Renal cortex interstitium (tissue), 15 donors: ENCODE measurements around the gene DNAJB2. TPM values are rescaled to one million over a fixed set of nuclear protein-coding genes. Genes with fewer than 3 reads are reported as not detected.

ENCODE experiments used
- DNase-seq, 11 donors: peaks; one replicate each; pipeline ENCODE4 v3.0.0-alpha.2; 2013; ENCODE audit warnings: low read depth in 9 of 11, low spot score in 4 of 11; ENCODE audit errors: extremely low read depth in 1 of 11
- long read RNA-seq, 16 experiments: transcript quantifications; one replicate each; lab custom pipeline, GENCODE V29; 2026
- polyA plus RNA-seq, 3 donors: library from polyadenylated mRNA; unstranded; fragments of 120-200 nt; gene quantifications; one replicate each; pipeline ENCODE4 v1.2.1, GENCODE V29; 2013; ENCODE audit not compliant: insufficient read length in 3 of 3

Gene DNAJB2
- 10 to 100 TPM; 64.9 to 83.6 (median 72.3) TPM for polyA plus RNA-seq
- long read RNA-seq, donor 1, transcript DNAJB2-202 (10 exons, 1,946 nt), result major isoform, 7 of 16 reads
- long read RNA-seq, donor 1, partial matches to known transcripts, result 5 of 16 reads
- long read RNA-seq, donor 1, other reads (novel, unspliced or antisense), result 0 of 16 reads
- long read RNA-seq, donor 2, transcript DNAJB2-202 (10 exons, 1,946 nt), result major isoform, 7 of 17 reads
- long read RNA-seq, donor 2, partial matches to known transcripts, result 6 of 17 reads
- long read RNA-seq, donor 2, other reads (novel, unspliced or antisense), result 0 of 17 reads
- long read RNA-seq, donor 3, transcript DNAJB2-202 (10 exons, 1,946 nt), result major isoform, 24 of 27 reads
- long read RNA-seq, donor 3, partial matches to known transcripts, result 0 of 27 reads
- long read RNA-seq, donor 3, other reads (novel, unspliced or antisense), result 0 of 27 reads
- long read RNA-seq, donor 4, transcript DNAJB2-202 (10 exons, 1,946 nt), result major isoform, 11 of 14 reads
- long read RNA-seq, donor 4, partial matches to known transcripts, result 0 of 14 reads
- long read RNA-seq, donor 4, other reads (novel, unspliced or antisense), result 0 of 14 reads
- long read RNA-seq, donor 5, result 0 reads
- long read RNA-seq, donor 6, transcript DNAJB2-202 (10 exons, 1,946 nt), result major isoform, 6 of 17 reads
- long read RNA-seq, donor 6, partial matches to known transcripts, result 0 of 17 reads
- long read RNA-seq, donor 6, other reads (novel, unspliced or antisense), result 0 of 17 reads
- long read RNA-seq, donor 7, transcript DNAJB2-202 (10 exons, 1,946 nt), result major isoform, 13 of 20 reads
- long read RNA-seq, donor 7, partial matches to known transcripts, result 0 of 20 reads
- long read RNA-seq, donor 7, other reads (novel, unspliced or antisense), result 0 of 20 reads
- long read RNA-seq, donor 8, transcript DNAJB2-202 (10 exons, 1,946 nt), result major isoform, 30 of 47 reads
- long read RNA-seq, donor 8, transcript DNAJB2-201 (9 exons, 3,176 nt), result minor isoform, 7 of 47 reads
- long read RNA-seq, donor 8, partial matches to known transcripts, result 6 of 47 reads
- long read RNA-seq, donor 8, other reads (novel, unspliced or antisense), result 0 of 47 reads
- long read RNA-seq, donor 9, transcript DNAJB2-202 (10 exons, 1,946 nt), result major isoform, 9 of 19 reads
- long read RNA-seq, donor 9, partial matches to known transcripts, result 5 of 19 reads
- long read RNA-seq, donor 9, other reads (novel, unspliced or antisense), result 0 of 19 reads
- long read RNA-seq, donor 10, transcript DNAJB2-202 (10 exons, 1,946 nt), result major isoform, 9 of 22 reads
- long read RNA-seq, donor 10, partial matches to known transcripts, result 5 of 22 reads
- long read RNA-seq, donor 10, other reads (novel, unspliced or antisense), result 0 of 22 reads
- long read RNA-seq, donor 11, transcript DNAJB2-202 (10 exons, 1,946 nt), result major isoform, 6 of 32 reads
- long read RNA-seq, donor 11, partial matches to known transcripts, result 22 of 32 reads
- long read RNA-seq, donor 11, other reads (novel, unspliced or antisense), result 0 of 32 reads
- long read RNA-seq, donor 12, transcript DNAJB2-202 (10 exons, 1,946 nt), result major isoform, 5 of 7 reads
- long read RNA-seq, donor 12, partial matches to known transcripts, result 0 of 7 reads
- long read RNA-seq, donor 12, other reads (novel, unspliced or antisense), result 0 of 7 reads
- long read RNA-seq, donor 13, transcript DNAJB2-202 (10 exons, 1,946 nt), result major isoform, 20 of 41 reads
- long read RNA-seq, donor 13, partial matches to known transcripts, result 13 of 41 reads
- long read RNA-seq, donor 13, other reads (novel, unspliced or antisense), result 0 of 41 reads
- long read RNA-seq, donor 14, transcript DNAJB2-202 (10 exons, 1,946 nt), result major isoform, 7 of 9 reads
- long read RNA-seq, donor 14, partial matches to known transcripts, result 0 of 9 reads
- long read RNA-seq, donor 14, other reads (novel, unspliced or antisense), result 0 of 9 reads
- long read RNA-seq, donor 15, partial matches to known transcripts, result 0 of 4 reads
- long read RNA-seq, donor 15, other reads (novel, unspliced or antisense), result 0 of 4 reads
- long read RNA-seq, donor 16, transcript DNAJB2-202 (10 exons, 1,946 nt), result major isoform, 18 of 136 reads
- long read RNA-seq, donor 16, transcript DNAJB2-210 (5 exons, 1,419 nt), result minor isoform, 5 of 136 reads
- long read RNA-seq, donor 16, partial matches to known transcripts, result 105 of 136 reads
- long read RNA-seq, donor 16, other reads (novel, unspliced or antisense), result 0 of 136 reads

DNA sequence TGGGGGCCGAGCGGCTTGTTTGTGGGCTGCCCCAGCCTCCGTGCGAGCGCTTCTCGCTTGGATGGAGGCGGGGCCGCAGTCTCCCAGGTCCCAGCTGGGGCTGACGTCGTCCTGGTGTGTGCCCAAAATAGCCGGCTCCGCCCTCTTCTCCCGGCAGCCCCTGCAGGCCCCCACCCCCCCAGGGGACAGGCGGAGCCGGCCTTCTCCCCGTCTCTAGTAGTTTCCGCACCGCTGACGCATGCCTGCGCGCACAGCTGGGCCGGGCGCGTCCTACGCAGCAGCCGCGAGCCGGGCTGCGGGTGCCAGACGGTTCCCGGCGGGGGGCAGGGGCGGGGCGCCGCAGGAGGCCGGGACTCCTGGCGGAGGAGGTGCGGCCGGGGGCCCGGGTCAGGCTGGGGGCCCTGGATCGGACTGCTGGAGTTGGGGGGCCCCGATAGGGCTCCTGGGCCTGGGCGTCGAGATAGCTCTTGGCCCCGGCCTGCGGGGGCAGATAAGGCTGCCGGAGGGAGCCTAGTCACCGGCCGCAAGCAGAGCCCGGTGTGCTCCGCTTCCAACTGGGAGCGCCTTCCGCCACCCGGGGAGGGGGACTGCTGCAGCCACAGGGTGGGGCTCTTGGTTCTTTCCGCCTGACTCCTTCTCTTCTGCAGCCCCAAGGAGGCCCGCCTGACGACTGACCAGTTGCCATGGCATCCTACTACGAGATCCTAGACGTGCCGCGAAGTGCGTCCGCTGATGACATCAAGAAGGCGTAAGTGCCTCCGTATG, at the start of gene DNAJB2:
DNAJB2 (plus strand) TSS at position 216 of the 765 bp plus-strand sequence; CDS start at position 684, 468 bp downstream.
- DNase-seq, result peak; percentile 90 to 98 (median 96)

DNA sequence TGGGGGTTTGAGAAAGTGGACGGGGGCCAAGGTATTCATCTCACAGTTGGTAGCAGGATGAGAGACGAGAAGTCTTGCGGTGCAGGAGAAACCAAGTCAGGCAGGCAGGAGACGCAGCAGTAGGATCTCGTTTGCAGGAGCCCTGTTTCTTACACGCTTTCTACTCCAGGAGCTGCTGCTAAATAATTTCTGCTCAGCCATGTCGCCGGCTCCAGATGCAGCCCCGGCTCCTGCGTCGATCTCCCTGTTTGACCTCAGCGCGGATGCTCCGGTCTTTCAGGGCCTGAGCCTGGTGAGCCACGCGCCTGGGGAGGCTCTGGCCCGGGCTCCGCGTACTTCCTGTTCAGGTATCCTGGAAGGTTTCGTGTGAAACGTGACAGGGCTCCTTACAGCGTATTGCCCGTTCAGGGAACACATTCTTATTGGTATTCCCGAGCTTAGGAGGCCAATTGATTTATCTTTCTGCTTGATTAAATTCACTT, 49.1 kb upstream of the DNAJB2 start:
- DNase-seq, result no peak

DNA sequence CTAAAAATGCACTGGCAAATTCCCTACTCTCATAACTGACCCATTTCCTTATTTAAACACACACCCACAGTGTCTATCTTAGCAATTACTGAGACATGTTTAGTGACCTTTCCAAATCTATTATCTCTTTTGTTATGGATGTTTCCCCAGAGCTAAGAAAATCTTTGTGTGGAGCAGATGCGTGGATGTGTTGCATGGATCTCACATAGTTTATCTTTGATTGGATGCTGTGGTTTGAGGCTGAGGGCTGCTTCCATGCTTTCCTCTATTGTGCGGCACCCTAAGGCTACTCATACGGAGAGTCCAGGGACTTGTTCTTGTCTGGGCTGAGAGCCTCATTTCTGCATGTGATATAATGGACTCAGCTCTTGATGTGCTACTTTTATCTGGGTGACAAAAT, 44.8 kb upstream of the DNAJB2 start:
- DNase-seq, result no peak

DNA sequence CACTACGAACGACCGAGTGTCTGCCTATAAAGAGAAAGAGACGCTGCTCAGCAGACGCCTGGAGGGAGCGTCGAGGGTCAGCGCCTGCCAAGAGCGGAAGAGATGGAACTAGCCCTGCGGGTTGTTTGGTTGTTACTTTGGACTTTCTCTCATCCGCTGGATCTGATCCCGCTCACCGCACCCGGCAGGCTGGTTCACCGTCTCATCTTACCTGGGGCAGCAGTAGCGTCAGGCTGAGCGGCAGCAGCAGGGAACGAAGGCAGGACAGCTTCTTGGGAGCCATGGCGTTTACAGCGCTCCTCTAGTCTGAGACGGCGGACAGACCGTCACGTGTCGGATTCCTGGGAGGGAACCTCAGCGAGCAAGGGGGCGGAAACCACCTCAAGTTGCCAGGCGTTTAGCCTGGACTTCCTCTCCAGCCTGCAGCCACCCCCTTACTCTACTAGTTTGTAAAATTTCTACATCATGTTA, 35.8 kb upstream of the DNAJB2 start:
- no peak for DNase-seq

DNA sequence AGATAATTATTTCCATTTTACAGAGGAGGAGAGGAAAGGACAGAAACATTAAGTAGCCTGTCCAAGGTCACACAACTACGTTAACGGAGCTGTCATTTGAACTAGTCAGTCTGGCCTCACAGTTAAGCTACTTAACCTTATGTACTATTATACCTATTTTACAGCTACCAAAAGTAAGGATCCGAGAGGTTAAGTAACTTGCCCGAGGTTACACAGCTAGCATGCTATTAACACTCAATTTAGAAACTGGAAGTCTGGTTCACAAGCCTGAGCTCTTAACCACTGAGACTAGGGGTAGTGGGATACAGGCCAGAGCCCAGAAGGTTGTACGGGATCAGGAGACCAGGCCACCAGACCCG, 34.4 kb upstream of the DNAJB2 start:
- DNase-seq, result no peak

DNA sequence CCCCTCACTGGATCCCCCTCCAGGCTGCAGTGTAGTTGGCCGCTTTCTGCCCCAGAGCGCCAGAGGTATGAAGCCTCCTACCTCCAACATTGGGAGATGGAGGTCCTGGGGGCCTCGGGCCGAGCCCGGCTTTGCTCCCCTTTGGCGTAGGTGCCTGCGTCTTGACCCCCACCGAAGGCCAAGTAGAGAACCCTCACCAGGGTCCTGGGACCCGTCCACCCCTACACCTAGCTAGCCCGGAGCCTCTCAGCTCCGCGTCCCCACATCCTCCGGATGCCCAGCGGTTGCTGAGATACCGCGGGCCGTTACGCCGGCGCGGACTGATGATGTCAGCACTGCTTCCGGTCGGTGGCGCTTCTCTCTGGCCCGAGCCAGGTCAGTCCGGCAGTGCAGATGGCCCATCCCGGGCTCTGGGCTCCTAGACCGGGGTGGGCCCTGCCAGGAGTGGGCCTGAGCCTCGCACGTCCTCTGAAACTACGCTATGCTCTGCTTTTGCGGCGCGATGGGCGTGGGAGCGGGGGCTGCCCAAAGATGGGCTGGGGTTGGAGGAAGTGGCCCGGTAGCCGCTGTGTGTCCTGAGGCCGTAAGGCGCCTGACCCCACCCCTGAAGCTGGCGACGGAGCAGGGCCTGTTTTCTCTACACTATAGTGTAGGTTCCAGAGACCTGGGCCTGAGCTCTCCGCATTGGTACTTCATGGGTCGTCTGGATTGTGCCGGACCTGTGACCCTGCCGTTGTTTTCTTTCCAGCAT, 33.8 kb upstream of the DNAJB2 start, which contains the start of the genes GLB1L and STK16:
GLB1L (minus strand) TSS at position 297 of the 751 bp plus-strand sequence. CDS start 1,871 bp downstream, outside the sequence.
STK16 (plus strand) TSS at position 332 of the 751 bp plus-strand sequence. CDS start 521 bp downstream, outside the sequence.
- DNase-seq, result peak; percentile 80 to 94 (median 92)

DNA sequence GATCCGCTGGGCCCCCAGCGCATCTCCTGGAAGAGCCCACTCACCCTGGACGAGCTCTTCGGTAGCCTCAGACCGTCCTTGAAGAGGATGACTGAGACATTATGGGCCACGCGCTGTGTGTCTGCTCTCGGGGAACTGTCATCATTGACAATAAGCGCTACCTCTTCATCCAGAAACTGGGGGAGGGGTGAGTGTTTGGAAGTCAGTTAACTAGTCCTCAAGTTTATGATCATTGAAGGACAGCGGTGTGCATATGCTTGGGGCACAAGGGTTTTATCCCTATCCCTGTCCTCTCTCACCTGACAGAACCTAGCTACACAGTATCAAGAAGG, 33.3 kb upstream of the DNAJB2 start:
- DNase-seq, result no peak

DNA sequence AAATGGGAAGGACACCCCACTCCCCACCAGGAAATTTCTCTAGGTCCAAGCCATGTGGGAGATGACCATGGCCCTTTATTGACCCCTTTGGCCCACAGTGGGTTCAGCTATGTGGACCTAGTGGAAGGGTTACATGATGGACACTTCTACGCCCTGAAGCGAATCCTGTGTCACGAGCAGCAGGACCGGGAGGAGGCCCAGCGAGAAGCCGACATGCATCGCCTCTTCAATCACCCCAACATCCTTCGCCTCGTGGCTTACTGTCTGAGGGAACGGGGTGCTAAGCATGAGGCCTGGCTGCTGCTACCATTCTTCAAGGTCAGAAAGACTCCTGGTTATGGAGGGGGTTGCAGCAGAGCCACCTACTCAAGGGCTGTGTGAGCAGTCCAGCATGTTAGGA, 32.6 kb upstream of the DNAJB2 start:
- no peak for DNase-seq

DNA sequence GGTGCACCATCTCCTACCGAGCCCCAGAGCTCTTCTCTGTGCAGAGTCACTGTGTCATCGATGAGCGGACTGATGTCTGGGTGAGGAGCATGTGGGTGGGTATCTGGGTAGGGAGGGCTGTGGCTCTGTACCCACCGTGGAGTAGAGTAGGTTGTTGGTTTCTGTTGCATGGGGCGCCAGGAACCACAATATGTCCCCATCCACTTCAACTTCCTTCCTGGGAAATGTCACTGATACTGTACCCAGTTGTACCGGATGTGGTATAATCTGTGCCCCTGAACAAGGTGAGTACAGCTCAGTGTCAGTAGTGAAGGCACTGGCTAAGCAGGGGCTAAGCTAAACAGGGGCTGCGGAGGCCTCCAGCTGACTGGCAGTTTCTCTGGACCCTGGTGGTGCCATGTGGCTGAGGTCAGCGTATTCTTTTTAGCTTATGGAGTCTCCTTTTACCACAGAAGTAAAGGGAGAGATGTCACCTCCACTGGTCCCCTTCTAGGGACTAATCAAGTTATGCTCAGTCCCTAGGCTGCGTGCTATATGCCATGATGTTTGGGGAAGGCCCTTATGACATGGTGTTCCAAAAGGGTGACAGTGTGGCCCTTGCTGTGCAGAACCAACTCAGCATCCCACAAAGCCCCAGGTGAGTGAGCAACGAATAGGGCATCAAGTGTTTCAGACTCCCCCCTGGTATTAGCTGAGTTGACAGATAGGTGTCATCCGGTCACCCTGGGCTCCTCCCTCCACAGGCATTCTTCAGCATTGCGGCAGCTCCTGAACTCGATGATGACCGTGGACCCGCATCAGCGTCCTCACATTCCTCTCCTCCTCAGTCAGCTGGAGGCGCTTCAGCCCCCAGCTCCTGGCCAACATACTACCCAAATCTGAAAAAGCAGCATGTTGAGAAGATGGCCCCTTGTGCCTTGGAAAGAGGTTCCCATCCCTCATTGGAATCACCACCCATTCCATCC, 31.2 kb upstream of the DNAJB2 start:
- DNase-seq, result no peak

DNA sequence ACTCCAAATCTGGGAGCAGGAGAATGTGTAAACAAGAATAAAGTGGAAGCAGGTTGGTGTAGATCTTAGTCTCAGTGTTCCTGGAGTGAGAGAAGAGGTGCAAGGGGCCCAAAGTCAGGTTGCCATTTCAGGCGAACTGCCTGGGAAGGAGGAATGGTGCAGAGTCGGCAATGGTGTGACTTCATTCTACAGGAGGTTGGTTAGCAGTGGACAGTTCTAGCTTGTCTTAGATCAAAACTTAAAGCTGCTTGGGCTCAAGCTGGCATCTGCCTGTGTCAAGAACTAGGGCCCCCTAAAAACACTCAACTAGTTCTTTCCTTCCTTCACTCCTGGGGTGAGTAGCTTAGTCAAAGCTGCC, 30.3 kb upstream of the DNAJB2 start:
- DNase-seq, result no peak

DNA sequence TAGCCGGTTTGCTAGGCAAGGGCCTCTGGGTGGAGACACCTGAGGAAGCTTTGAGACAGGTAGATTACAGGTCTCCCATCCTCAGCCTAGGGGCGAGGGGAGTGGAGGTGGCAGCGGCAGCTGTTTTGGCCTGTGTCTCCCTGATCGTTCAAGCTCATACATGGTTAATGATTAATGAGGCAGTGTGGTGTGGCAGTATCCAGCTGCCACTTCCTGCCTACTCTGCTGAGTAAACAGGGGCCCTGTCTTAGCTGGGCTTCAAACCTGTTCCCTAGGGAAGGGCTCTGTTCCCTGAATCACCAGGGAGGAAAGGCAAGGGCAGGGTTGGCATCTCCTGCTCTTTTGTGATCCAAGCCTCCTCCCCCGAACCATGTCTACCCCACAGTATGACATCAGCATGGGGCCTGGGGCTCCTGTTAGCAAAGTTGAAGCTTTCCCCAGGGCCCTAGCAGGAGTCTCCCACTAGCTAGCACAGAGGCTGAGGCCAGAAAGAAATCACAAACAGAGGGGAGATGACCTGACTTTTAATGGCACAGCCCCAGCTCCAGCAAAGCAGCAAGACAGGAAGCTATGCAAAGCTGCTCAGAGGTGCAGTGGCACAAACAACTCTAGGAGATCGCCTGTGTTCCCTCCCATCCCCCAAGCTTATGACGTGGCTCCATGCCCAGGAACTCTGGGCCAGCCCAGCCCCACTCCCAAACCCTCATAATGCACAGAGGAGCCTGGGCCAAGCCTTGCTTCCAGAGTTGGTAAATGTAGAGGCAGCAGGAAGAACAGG, 29.8 kb upstream of the DNAJB2 start:
- peak in 3 of 11 donors; percentile 44 to 80 (median 45) for DNase-seq

DNA sequence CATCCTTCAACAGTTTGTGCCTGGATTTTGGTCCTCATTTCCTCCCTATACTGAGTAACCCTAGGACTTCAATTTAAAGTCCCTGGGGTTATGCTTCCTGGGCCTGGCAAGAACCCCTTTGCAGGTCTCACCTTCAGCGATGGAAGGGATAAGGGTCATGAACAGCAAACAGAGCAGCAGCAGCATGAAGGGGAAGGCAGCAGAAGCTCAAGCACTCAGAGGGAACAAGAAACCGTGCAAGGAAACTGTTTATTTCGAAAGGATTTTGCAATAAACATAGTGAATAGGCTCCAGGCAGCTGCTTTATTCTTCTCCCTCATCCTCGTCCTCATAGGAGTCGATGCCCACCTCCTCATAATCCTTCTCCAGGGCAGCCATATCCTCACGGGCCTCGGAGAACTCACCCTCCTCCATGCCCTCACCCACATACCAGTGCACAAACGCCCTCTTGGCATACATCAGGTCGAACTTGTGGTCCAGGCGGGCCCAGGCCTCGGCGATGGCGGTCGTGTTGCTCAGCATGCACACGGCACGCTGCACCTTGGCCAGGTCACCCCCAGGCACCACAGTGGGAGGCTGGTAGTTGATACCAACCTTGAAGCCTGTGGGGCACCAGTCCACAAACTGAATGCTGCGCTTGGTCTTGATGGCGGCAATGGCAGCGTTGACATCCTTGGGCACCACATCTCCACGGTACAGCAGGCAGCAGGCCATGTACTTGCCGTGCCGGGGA, 29.0 kb upstream of the DNAJB2 start:
- DNase-seq, result no peak

DNA sequence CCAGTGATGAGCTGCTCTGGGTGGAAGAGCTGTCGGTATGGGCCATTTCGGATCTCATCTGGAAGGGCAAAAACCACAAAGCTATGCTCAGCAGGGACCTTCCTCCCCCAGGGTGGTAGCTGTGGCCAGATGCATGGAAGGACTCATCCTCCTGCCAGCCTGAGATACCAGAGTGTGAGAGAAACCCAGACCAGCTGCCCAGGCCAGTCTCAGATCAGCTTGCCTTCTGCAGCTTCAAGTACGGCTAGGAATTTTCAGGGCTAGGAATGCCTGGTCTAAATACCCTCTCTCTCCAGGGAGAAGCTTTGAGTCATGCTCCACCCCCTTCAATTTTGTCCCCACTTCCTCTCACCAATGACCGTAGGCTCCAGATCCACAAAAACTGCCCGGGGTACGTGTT, 27.5 kb upstream of the DNAJB2 start:
- DNase-seq, result no peak
